ENCODE results near the gene DDAH1. TPM values are rescaled to one million over a fixed set of nuclear protein-coding genes. Genes with fewer than 3 reads are reported as not detected.

Gene DDAH1
- total RNA-seq, 2 experiments from 2014 or later = not detected

GRCh38 chr1:85313888-85314696, 150.9 kb downstream of the DDAH1 start:
- no peak overlapping the region for H3K4me3 ChIP-seq (ENCODE audit: low read length)
- no peaks in the 10 kb centered on the region for H3K9me3 ChIP-seq (ENCODE audit: control insufficient read depth in 1 of 2, insufficient read depth in 1 of 2, low read length in 2 of 2)
- peaks cover 2 to 5% of the 10 kb centered on the region in 2 experiments for H3K27me3 ChIP-seq (ENCODE audit: control insufficient read depth in 1 of 2, insufficient read depth in 2 of 2, low read length in 2 of 2)
- no peak overlapping the region for H3K27ac ChIP-seq (ENCODE audit: low read depth in 1 of 2, low read length in 2 of 2)
- H3K9me3 Mint-ChIP-seq = no peaks in the 10 kb centered on the region
- no peak overlapping the region for H3K27ac Mint-ChIP-seq
- H3K4me1 Mint-ChIP-seq (ENCODE audit: low read depth) = no peaks in the 10 kb centered on the region
- H3K36me3 Mint-ChIP-seq (ENCODE audit: low read depth) = no peaks in the 10 kb centered on the region
- ChIA-PET POLR2A (no interaction called here), CTCF (no interaction called here)
- DNase-seq (no peak), ATAC-seq (ENCODE audit: poor library complexity) (no peak)
- H3K36me3 ChIP-seq (ENCODE audit: insufficient read depth, low read length) = no peaks in the 10 kb centered on the region
- H3K4me1 ChIP-seq (ENCODE audit: insufficient read depth, low read length) = no peaks in the 10 kb centered on the region
- peaks cover 67% of the 10 kb centered on the region for H3K27me3 Mint-ChIP-seq
- intact Hi-C loops (cut with DNase I, micrococcal nuclease) = no loop called here
- H3K4me3 Mint-ChIP-seq = no peak overlapping the region
- no peak for TF ChIP-seq CTCF (IDR thresholded peaks at IDR 0.05)

- TF ChIP-seq CTCF (IDR thresholded peaks at IDR 0.05) = no peak
- intact Hi-C loops (cut with DNase I, micrococcal nuclease) = no loop called here
- CTCF ChIA-PET = no interaction called here
- Mint-ChIP-seq H3K27ac (no peak overlapping the region), H3K4me1 (ENCODE audit: low read depth) (peaks cover 5% of the 10 kb centered on the region), H3K27me3 (peaks cover 66% of the 10 kb centered on the region), H3K4me3 (no peak overlapping the region), H3K9me3 (no peaks in the 10 kb centered on the region), H3K36me3 (ENCODE audit: low read depth) (no peaks in the 10 kb centered on the region)
- no peak for ATAC-seq (ENCODE audit: poor library complexity)
- POLR2A ChIA-PET = interaction anchor here (0.6 kb wide), 1 partner anchor 396 kb away, joined by 4 read pairs; the partner anchor contains the start of gene ZNHIT6
- H3K4me1 ChIP-seq (ENCODE audit: insufficient read depth, low read length) = peaks cover 10% of the 10 kb centered on the region
- no peak overlapping the region for H3K4me3 ChIP-seq (ENCODE audit: low read length)
- H3K27ac ChIP-seq (ENCODE audit: low read depth in 1 of 2, low read length in 2 of 2) = no peak overlapping the region
- H3K36me3 ChIP-seq (ENCODE audit: insufficient read depth, low read length) = no peaks in the 10 kb centered on the region
- peaks cover 0 to 4% of the 10 kb centered on the region in 2 experiments for H3K9me3 ChIP-seq (ENCODE audit: control insufficient read depth in 1 of 2, insufficient read depth in 1 of 2, low read length in 2 of 2)
- no peak for DNase-seq
- H3K27me3 ChIP-seq (ENCODE audit: control insufficient read depth in 1 of 2, insufficient read depth in 2 of 2, low read length in 2 of 2) = peaks cover 8 to 9% of the 10 kb centered on the region in 2 experiments
Observed at GRCh38 chr1:85311818-85312217, 153.1 kb downstream of the DDAH1 start.

- H3K36me3 ChIP-seq (ENCODE audit: insufficient read depth, low read length) = no peaks in the 10 kb centered on the region
- ChIA-PET POLR2A (interaction anchor here (1.0 kb wide), 1 partner anchor 33 kb away, joined by 6 read pairs; the partner anchor contains the start of gene BCL10), CTCF (interaction anchor here (0.8 to 1.2 kb wide), 2 partner anchors 13 to 364 kb away, joined by 3 read pairs; no protein-coding TSS in a partner anchor)
- peaks cover 56% of the 10 kb centered on the region for H3K27me3 Mint-ChIP-seq
- intact Hi-C loops (cut with DNase I, micrococcal nuclease) = loop anchor here in 1 of 2 experiments (5.0 kb wide), 1 partner anchor 708 kb away; no protein-coding TSS in a partner anchor
- TF ChIP-seq CTCF (IDR thresholded peaks at IDR 0.05) = no peak
- H3K27me3 ChIP-seq (ENCODE audit: control insufficient read depth in 1 of 2, insufficient read depth in 2 of 2, low read length in 2 of 2) = peaks cover 6 to 9% of the 10 kb centered on the region in 2 experiments
- H3K27ac ChIP-seq (ENCODE audit: low read depth in 1 of 2, low read length in 2 of 2) = no peak overlapping the region
- H3K4me3 ChIP-seq (ENCODE audit: low read length) = no peak overlapping the region
- DNase-seq (no peak), ATAC-seq (ENCODE audit: poor library complexity) (no peak)
- H3K9me3 Mint-ChIP-seq = no peaks in the 10 kb centered on the region
- peaks cover 0 to 4% of the 10 kb centered on the region in 2 experiments for H3K9me3 ChIP-seq (ENCODE audit: control insufficient read depth in 1 of 2, insufficient read depth in 1 of 2, low read length in 2 of 2)
- H3K27ac Mint-ChIP-seq = no peak overlapping the region
- H3K36me3 Mint-ChIP-seq (ENCODE audit: low read depth) = no peaks in the 10 kb centered on the region
- H3K4me1 Mint-ChIP-seq (ENCODE audit: low read depth) = peaks cover 5% of the 10 kb centered on the region
- peaks cover 10% of the 10 kb centered on the region for H3K4me1 ChIP-seq (ENCODE audit: insufficient read depth, low read length)
- H3K4me3 Mint-ChIP-seq = no peak overlapping the region
Observed at GRCh38 chr1:85308833-85309350, 156.1 kb downstream of the DDAH1 start.
